ENCODE results near the gene AMMECR1. TPM values are rescaled to one million over a fixed set of nuclear protein-coding genes. Genes with fewer than 3 reads are reported as not detected.

The AMMECR1 gene
- total and polyA plus RNA-seq, 2 of the 8 experiments (the other 6 are each of a cell fraction or from before 2014, with no cell fraction given), result 10.2 to 21.2 TPM

GRCh38 chrX:110159865-110160264 is 158.0 kb downstream of the AMMECR1 start:
- Histone ChIP-seq H4K91ac (replicated peaks; ENCODE audit: insufficient read length, low read length) (no peak overlapping the region), H2BK120ac (replicated peaks; ENCODE audit: low read depth, low read length) (no peak overlapping the region), H4K5ac (ENCODE audit: insufficient read length, low read depth, low read length) (no peak overlapping the region), H3K27me3 (replicated peaks in 1 of 4; ENCODE audit: control insufficient read depth in 3 of 4, extremely low read depth in 1 of 4, insufficient read depth in 3 of 4, low read length in 3 of 4) (no peaks in the 10 kb centered on the region), H3K56ac (replicated peaks; ENCODE audit: insufficient read length, low read depth, low read length) (no peak overlapping the region), H3K79me2 (ENCODE audit: control insufficient read depth in 1 of 2, insufficient read depth in 2 of 2, low read length in 2 of 2) (no peaks in the 10 kb centered on the region), H4K8ac (ENCODE audit: extremely low read depth, insufficient read depth, low read length) (no peak overlapping the region), H3K4me1 (replicated peaks in 1 of 4; ENCODE audit: control insufficient read depth in 3 of 4, insufficient read depth in 4 of 4, low read length in 3 of 4) (peaks cover 0 to 6% (median under 1%) of the 10 kb centered on the region in 4 experiments; a peak in 3 of 7 replicates), H3K36me3 (ENCODE audit: control insufficient read depth in 2 of 4, insufficient read depth in 4 of 4, low read length in 3 of 4) (no peaks in the 10 kb centered on the region), H2AFZ (ENCODE audit: low read length) (no peak overlapping the region), H3K27ac (ENCODE audit: low read depth, low read length) (no peak overlapping the region), H3K4me2 (ENCODE audit: insufficient read depth in 1 of 2, low read depth in 2 of 2, low read length in 2 of 2) (no peak overlapping the region), H3K79me1 (ENCODE audit: low read depth, low read length) (no peaks in the 10 kb centered on the region), H3K18ac (ENCODE audit: extremely low read depth, low read length) (no peak overlapping the region), H3K14ac (ENCODE audit: insufficient read length) (no peak overlapping the region), H2BK15ac (ENCODE audit: low read length) (no peak overlapping the region), H3K4me3 (ENCODE audit: extremely low read depth in 1 of 4, insufficient read depth in 2 of 4, low read depth in 3 of 4, low read length in 4 of 4) (no peak overlapping the region), H2BK20ac (ENCODE audit: low read length) (no peak overlapping the region), H3K4ac (replicated peaks; ENCODE audit: insufficient read length, low read depth, low read length) (no peak overlapping the region), H2BK12ac (ENCODE audit: low read depth, low read length) (no peak overlapping the region), H2BK5ac (ENCODE audit: low read depth, low read length) (no peak overlapping the region), H3K9ac (replicated peaks in 1 of 4; ENCODE audit: extremely low read depth in 1 of 4, low read depth in 3 of 4, low read length in 3 of 4) (no peak overlapping the region), H4K20me1 (replicated peaks in 1 of 2; ENCODE audit: control insufficient read depth in 1 of 2, insufficient read depth in 2 of 2, low read length in 2 of 2) (peaks cover 0 to 2% of the 10 kb centered on the region in 2 experiments), H3K23ac (ENCODE audit: insufficient read length) (no peak overlapping the region), H3K23me2 (ENCODE audit: low read depth, low read length) (no peaks in the 10 kb centered on the region), H2AK5ac (ENCODE audit: low read depth, low read length) (no peak overlapping the region), H3K9me3 (ENCODE audit: insufficient read depth in 2 of 2, low read depth in 1 of 2, low read length in 1 of 2) (no peaks in the 10 kb centered on the region)
- CTCF ChIA-PET (ENCODE audit: partially characterized antibody), result interaction anchor here (0.9 to 34.1 kb wide), 17 partner anchors 9 to 266 kb away, joined by 3 to 742 read pairs (median 4); no protein-coding TSS in a partner anchor
- POLR2A ChIA-PET (ENCODE audit: partially characterized antibody), result no interaction called here
- 70% methylated on average over 2 of the region's 2 CpGs; no CpG with 5 or more reads in 1 of the 2 experiments for WGBS, 2 experiments (ENCODE audit: extremely low coverage in 1 of 2, insufficient coverage in 1 of 2, insufficient read length in 1 of 2, insufficient replicate concordance in 2 of 2, low coverage in 1 of 2, low lambda C conversion rate in 2 of 2, missing lambda C conversion rate in 1 of 2)
- TF ChIP-seq PHF8 (conservative IDR thresholded peaks at IDR 0.05; ENCODE audit: low read depth, low read length) (no peak), CBX5 (IDR thresholded peaks at IDR 0.05; ENCODE audit: low read depth, low read length) (no peak)
- no peak for FAIRE-seq
- DNase-seq (ENCODE audit: low read depth in 1 of 2, low spot score in 2 of 2), result no peak
